HEK293T (cell line): ENCODE data around the gene FAM13C.

Source experiments
- CTCF ChIA-PET: fragments of 350-600 bp; formaldehyde crosslinking; extraction: SDS; loops from one replicate; lab custom pipeline; 2021; ENCODE audit warnings: antibody characterized with exemption, inconsistent platforms; lab: Yijun Ruan, JAX
- POLR2A ChIA-PET: fragments of 350-600 bp; formaldehyde crosslinking; extraction: SDS; loops from one replicate; lab custom pipeline; 2020; ENCODE audit warnings: antibody characterized with exemption, inconsistent platforms; lab: Yijun Ruan, JAX
- DNase-seq: peaks from one replicate; pipeline ENCODE4 v3.0.0; 2012; ENCODE audit warnings: mixed read lengths; ENCODE audit errors: extremely low spot score
- ARNT ChIP-seq: fragments of 450-650 bp; IDR thresholded peaks from 2 replicates; pipeline ENCODE4 v1.6.1; 2017; ENCODE audit warnings: mild to moderate bottlenecking
- BHLHE40 ChIP-seq: fragments of 450-650 bp; IDR thresholded peaks from 2 replicates; pipeline ENCODE4 v1.6.1; 2016; ENCODE audit warnings: mild to moderate bottlenecking, moderate library complexity, borderline replicate concordance
- CTBP1 ChIP-seq: fragments of 450-650 bp; IDR thresholded peaks from 2 replicates; pipeline ENCODE4 v1.6.1; 2016; ENCODE audit warnings: borderline replicate concordance
- ELF4 ChIP-seq: fragments of 450-650 bp; IDR thresholded peaks from 2 replicates; pipeline ENCODE4 v1.6.1; 2017; ENCODE audit warnings: antibody characterized with exemption
- FOXA1 ChIP-seq: fragments of 450-650 bp; IDR thresholded peaks from 2 replicates; pipeline ENCODE4 v1.6.1; 2016; ENCODE audit warnings: mild to moderate bottlenecking
- FOXK2 ChIP-seq: fragments of 450-650 bp; IDR thresholded peaks from 2 replicates; pipeline ENCODE4 v1.6.1; 2016; ENCODE audit warnings: mild to moderate bottlenecking
- FOXM1 ChIP-seq: fragments of 450-650 bp; IDR thresholded peaks from 2 replicates; pipeline ENCODE4 v1.6.1; 2017; ENCODE audit warnings: mild to moderate bottlenecking, borderline replicate concordance
- HDGF ChIP-seq: fragments of 450-650 bp; IDR thresholded peaks from 2 replicates; pipeline ENCODE4 v1.6.1; 2017; ENCODE audit warnings: antibody characterized with exemption, borderline replicate concordance
- L3MBTL2 ChIP-seq: fragments of 450-650 bp; conservative IDR thresholded peaks from 2 replicates; pipeline ENCODE4 v1.6.1; 2016; ENCODE audit warnings: mild to moderate bottlenecking
- LEF1 ChIP-seq: fragments of 450-650 bp; IDR thresholded peaks from 2 replicates; pipeline ENCODE4 v1.6.1; 2017; ENCODE audit warnings: mild to moderate bottlenecking, borderline replicate concordance
- NFRKB ChIP-seq: fragments of 450-650 bp; IDR thresholded peaks from 2 replicates; pipeline ENCODE4 v1.6.1; 2016; ENCODE audit warnings: mild to moderate bottlenecking, moderate library complexity
- SP1 ChIP-seq: fragments of 450-650 bp; IDR thresholded peaks from 2 replicates; pipeline ENCODE4 v1.6.1; 2017
- SUZ12 ChIP-seq: fragments of 450-650 bp; IDR thresholded peaks from 2 replicates; pipeline ENCODE4 v1.6.1; 2016; ENCODE audit warnings: mild to moderate bottlenecking
- TARDBP ChIP-seq: fragments of 450-650 bp; IDR thresholded peaks from 2 replicates; pipeline ENCODE4 v1.6.1; 2016
- ZNF384 ChIP-seq: fragments of 450-650 bp; IDR thresholded peaks from 2 replicates; pipeline ENCODE4 v1.6.1; 2016
- TF ChIP-seq, protein P1 (sequence below): fragments of 450-650 bp; IDR thresholded peaks from 2 replicates; pipeline ENCODE4 v1.6.1; 2016

Gene FAM13C

DNA sequence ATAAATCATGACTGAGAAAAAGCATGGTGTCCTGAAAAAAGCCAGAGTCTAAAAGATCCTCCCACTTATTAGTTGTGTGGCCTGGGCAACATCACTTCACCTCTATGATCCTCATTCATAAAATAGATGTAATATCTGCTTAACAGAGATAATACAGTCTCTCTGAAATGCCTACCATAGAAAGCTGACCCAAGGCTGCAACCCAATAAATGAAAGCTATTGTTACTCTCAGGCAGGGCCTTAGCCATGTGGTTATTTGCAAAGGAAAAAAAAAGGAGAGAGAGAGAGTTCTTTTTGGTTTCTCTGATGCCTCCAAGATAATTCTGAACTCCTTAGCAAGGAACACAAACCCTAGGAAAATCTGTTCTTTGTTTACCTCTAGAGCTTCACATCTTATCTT, 7.9 kb downstream of the FAM13C start:
- no peak for TF ChIP-seq CTBP1
- no peak for TF ChIP-seq NFRKB
- no peak for TF ChIP-seq FOXM1
- TF ChIP-seq, protein P1, sequence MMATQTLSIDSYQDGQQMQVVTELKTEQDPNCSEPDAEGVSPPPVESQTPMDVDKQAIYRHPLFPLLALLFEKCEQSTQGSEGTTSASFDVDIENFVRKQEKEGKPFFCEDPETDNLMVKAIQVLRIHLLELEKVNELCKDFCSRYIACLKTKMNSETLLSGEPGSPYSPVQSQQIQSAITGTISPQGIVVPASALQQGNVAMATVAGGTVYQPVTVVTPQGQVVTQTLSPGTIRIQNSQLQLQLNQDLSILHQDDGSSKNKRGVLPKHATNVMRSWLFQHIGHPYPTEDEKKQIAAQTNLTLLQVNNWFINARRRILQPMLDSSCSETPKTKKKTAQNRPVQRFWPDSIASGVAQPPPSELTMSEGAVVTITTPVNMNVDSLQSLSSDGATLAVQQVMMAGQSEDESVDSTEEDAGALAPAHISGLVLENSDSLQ: no peak
- no peak for TF ChIP-seq LEF1
- TF ChIP-seq BHLHE40: no peak
- no peak for TF ChIP-seq ZNF384
- TF ChIP-seq FOXK2: no peak
- no peak for TF ChIP-seq L3MBTL2
- ChIA-PET POLR2A (interaction anchor here (1.0 kb wide), 1 partner anchor 40 kb away, joined by 3 read pairs; no protein-coding TSS in a partner anchor), CTCF (no interaction called here)
- DNase-seq: no peak

DNA sequence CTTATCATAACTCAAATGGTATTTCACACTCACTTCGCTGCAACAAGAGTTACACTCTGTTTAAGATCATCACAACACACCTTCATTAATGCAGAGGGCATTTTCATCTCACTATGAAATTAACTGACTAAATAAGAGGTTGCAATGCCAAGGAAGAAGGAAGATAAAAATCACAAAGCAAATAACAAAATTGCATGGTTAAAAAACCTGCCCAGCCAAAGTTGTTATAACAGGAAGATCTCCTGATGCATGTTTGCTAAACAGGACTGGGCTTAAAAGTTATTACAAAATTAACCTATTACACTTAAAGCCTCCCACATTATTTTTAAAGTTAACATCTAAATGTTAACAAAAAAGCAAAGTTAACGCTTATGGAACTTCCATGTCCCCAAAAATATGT, 11.8 kb downstream of the FAM13C start:
- POLR2A ChIA-PET: no interaction called here
- no peak for TF ChIP-seq FOXK2
- no peak for TF ChIP-seq HDGF
- no peak for TF ChIP-seq TARDBP
- TF ChIP-seq LEF1: no peak
- TF ChIP-seq ELF4: no peak
- no peak for TF ChIP-seq FOXA1
- no peak for TF ChIP-seq ZNF384
- TF ChIP-seq CTBP1: no peak
- TF ChIP-seq, protein P1: no peak
- TF ChIP-seq ARNT: no peak
- no peak for TF ChIP-seq FOXM1
- TF ChIP-seq SUZ12: no peak
- no peak for TF ChIP-seq BHLHE40
- TF ChIP-seq L3MBTL2: no peak
- TF ChIP-seq NFRKB: no peak
- no peak for TF ChIP-seq SP1
- DNase-seq: no peak
- CTCF ChIA-PET: interaction anchor here (0.6 kb wide), 1 partner anchor 372 kb away, joined by 3 read pairs; no protein-coding TSS in a partner anchor

DNA sequence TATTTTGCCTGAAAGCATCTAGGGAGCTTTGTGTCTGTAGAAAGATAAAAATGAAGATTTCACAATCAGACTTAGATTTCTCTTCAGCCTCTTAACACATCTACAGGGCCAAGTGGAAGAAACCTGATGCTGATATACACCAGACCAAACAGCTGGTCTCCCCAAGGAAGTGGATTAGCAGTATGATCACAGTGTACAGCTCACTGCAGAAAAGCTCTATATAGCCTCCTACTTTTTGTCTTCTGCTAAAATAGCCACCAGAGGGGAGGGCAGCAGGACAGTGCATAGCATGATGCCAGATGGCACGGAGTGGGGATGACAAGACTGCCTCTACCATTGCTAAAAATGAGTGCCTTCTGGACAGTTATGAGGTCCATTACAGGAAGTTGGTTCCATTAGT, 16.0 kb downstream of the FAM13C start:
- TF ChIP-seq FOXM1 (no peak), SP1 (no peak), ELF4 (no peak), TARDBP (no peak), NFRKB (no peak)
- no peak for DNase-seq
- ChIA-PET POLR2A (no interaction called here), CTCF (no interaction called here)

DNA sequence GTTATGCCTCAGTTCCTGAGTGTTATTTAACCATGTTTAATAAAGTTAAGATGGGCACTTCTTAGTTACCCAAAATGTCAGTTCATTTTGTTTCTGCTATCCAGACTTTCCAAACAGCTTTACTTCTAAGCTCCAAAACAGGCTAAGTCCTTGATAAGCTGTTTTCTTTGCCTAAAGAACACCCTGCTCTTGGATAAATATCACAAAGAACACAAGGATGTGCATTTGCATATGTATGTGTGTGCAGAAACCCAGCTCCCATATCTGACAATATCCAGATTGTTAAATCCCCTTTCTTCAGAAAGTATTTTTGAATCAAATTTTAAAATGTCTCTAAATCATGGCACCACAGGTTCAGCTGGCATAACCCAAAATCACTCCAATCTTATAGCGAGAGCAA, 19.6 kb downstream of the FAM13C start:
- no peak for DNase-seq
- ChIA-PET POLR2A (interaction anchor here (0.6 kb wide), 1 partner anchor 9 kb away, joined by 3 read pairs; no protein-coding TSS in a partner anchor), CTCF (no interaction called here)
- TF ChIP-seq ARNT: no peak
- TF ChIP-seq FOXK2: no peak
- TF ChIP-seq BHLHE40: no peak
- TF ChIP-seq TARDBP: no peak
- TF ChIP-seq L3MBTL2: no peak
- TF ChIP-seq FOXM1: no peak
- no peak for TF ChIP-seq ELF4
- TF ChIP-seq FOXA1: no peak
- no peak for TF ChIP-seq SP1
- no peak for TF ChIP-seq ZNF384
- TF ChIP-seq, protein P1: no peak
- TF ChIP-seq NFRKB: no peak
- no peak for TF ChIP-seq HDGF

DNA sequence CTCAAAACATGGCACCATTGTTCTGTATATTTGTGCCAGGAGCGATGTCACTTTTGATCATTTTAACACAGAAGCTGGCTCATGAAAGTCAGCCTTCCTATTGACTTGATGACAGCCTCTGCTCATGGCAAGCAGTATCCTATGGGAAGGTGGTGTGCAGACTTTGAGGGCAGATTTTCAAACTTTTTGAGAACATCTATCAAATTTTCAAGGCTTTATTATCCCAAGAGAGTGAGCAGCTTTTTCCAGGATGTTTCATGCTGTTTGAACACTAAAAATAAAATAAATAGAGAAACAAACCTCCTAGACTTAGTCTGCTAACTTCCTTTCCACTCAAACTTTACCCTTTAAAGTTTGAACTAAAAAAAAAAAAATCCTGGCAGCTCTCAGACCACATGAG, 20.3 kb downstream of the FAM13C start:
- TF ChIP-seq ZNF384 (no peak), ARNT (no peak)
- POLR2A ChIA-PET: interaction anchor here (0.6 kb wide), 1 partner anchor 8 kb away, joined by 3 read pairs; no protein-coding TSS in a partner anchor
- CTCF ChIA-PET: no interaction called here
- DNase-seq: no peak

DNA sequence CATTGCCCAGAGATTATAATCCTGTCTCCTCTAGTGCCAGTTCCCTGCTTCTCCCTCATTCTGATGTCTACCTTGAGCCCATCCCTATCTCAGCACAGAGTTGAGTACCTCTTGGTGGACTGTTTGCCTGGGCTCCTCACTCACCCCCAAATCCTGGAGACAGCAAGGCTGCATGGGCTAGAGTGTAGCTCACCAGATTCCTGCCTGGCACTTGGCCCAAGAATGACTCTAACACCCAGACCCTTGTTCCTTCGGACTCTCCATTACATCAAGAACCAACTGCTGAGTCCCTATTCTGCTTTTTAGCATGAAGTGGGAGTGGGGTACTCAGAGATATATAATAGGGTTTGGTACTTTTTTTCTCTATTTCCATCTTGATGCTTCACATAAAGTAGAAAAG, 22.1 kb downstream of the FAM13C start:
- ChIA-PET POLR2A (no interaction called here), CTCF (no interaction called here)
- DNase-seq: no peak
- no peak for TF ChIP-seq ZNF384
- TF ChIP-seq BHLHE40: no peak
- no peak for TF ChIP-seq ARNT
- no peak for TF ChIP-seq L3MBTL2
- TF ChIP-seq HDGF: no peak
- TF ChIP-seq TARDBP: no peak
- TF ChIP-seq ELF4: no peak

DNA sequence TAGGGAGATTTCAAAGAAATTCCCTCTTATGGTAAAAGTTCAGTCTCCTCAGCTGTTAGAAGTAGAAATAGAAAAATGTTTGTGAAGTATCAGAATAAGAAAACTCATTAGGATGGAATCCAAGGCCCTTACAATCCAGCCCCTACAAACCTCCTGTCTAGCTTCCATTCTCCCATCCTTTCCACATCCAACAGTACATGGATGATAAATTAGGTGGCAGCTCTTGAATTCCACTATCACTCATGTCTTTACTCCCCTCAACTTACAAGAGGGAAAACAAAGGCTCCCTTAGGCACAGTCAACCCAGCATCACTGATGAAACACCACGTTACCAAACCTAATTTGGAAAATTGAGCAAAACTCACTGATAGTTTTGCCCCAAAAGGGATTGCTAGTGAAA, 23.0 kb downstream of the FAM13C start:
- POLR2A ChIA-PET: no interaction called here
- CTCF ChIA-PET: no interaction called here
- no peak for TF ChIP-seq NFRKB
- TF ChIP-seq FOXK2: no peak
- TF ChIP-seq TARDBP: no peak
- DNase-seq: no peak
